ENCODE measurements around the gene SDR42E2. TPM values are rescaled to one million over a fixed set of nuclear protein-coding genes. Genes with fewer than 3 reads are reported as not detected.
"Not testable (repeated sequence)": the region's sequence is repeated elsewhere in the genome, so short reads cannot be mapped to it uniquely, and the experiment has no call there.

The SDR42E2 gene
- 0.10 and 0.20 TPM in 2 replicates for total RNA-seq

DNA sequence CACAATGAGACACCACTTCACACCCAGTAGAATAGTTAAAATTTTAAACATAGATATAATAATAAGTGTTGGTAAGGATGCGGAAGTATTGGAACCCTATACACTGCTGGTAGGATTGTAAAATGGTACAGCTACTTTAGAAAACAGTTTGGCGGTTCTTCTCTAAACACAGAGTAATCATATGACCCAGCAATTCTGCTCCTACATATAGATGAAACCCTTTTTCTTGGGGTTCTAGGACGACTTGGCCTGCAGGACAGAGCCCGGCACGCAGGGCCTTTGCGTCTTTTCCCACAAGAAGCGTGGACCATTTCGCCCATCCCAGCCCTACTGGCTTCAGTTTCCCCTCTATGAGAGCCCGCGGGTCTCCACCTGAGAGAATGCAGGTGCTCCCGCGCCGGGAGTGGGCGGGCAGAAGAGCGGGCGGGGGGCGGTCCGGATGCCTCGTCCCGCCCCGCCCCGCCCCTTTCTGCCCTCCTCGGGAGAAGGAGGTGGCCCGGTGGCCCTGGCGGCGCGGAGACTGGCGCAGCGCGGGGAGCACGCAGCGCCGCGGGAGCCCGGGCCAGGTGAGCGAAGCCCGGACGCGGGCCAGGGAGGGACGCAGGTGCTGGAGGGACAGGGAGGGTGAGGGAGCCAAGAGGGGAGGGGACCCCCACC is at the start of gene SDR42E2:
TSS of gene SDR42E2 (plus strand) at position 508 of the 657 bp plus-strand sequence. CDS start 3,077 bp downstream, outside the sequence.
- intact Hi-C loops (cut with micrococcal nuclease) = no loop called here

DNA sequence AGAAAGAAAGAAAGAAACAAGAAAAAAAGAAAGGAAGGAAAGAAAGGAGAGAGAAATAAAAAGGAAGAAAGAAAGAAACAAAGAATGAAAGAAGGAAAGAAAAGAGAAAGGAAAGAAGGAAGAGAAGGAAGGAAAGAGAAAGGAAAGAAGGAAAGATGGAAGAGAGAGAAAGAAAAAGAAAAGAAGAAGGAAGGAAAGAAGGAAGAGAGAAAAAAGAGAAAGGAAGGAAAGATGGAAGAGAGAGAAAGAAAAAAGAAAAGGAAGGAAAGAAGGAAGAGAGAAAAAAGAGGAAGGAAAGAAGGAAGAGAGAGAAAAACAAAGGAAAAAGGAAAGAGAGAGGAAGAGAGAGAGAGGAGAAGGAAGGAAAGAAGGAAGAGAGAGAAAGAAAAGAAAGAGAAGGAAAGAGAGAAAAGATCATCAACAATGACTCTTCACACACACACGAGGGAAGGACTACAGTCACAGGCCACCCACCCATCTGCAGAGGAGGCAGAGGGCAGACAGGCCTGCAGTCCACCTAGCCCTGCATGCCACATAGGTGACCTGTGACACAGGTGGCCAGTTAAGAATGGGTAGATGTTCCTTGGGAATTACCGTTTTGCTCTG is 46.1 kb upstream of the SDR42E2 start:
- intact Hi-C loops (cut with micrococcal nuclease) = no loop called here

DNA sequence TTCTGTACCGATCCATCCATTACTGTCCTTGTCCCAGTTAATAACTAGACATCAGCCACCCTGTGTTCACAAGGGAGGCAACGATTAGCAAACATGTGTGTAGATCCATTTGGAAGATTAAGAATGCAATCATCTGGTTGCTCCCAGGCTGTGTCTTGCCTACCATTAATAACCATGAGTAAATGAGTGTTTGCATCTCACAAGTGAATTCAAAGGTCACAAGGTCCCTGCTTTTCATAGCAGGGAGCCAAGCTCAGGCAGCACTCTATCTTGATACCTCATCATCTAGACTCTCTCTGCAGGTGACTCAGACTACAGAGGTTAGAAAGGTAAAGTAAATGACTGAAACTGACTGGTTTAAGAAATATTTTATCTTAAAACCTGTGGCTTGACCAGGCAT is 44.7 kb upstream of the SDR42E2 start:
- intact Hi-C loops (cut with micrococcal nuclease) = no loop called here

DNA sequence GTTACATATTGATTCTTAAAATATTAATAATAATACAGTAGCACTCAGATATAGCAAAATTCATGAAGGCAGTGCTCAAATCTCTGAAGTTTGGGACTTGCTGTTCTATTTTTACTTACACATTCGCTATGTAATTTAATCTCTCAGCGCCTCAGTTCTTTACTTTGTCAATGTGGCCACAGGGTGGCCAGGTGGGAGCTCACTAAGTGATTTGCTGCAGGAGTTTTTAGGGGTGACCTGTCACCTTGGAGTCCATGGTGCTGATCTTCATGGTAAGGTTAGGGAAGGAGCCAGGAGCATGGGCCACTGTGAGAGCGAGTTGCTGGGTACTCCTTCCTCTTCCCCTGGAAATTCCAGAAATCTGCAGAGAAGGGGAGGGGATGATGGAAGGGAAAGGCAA is 41.9 kb upstream of the SDR42E2 start:
- intact Hi-C loops (cut with micrococcal nuclease) = no loop called here

DNA sequence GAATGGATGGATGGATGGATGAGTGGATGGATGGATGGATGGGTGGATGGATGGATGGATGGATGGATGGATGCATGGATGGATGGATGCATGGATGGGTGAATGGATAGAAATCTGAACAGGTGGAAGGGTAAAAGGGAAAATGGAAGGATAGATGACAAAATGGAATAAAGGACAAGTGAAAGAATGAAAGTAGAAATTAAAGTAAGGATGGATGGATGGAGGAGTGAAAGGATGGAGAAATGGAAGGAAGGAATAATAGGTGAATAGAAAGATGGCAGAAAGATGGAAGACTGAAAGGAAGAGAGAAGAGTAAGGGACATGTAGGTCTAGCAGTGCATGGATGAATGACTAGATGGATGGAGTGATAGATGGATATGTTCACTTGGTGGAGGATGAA is 40.1 kb upstream of the SDR42E2 start:
- intact Hi-C loops (cut with micrococcal nuclease) = no loop called here

DNA sequence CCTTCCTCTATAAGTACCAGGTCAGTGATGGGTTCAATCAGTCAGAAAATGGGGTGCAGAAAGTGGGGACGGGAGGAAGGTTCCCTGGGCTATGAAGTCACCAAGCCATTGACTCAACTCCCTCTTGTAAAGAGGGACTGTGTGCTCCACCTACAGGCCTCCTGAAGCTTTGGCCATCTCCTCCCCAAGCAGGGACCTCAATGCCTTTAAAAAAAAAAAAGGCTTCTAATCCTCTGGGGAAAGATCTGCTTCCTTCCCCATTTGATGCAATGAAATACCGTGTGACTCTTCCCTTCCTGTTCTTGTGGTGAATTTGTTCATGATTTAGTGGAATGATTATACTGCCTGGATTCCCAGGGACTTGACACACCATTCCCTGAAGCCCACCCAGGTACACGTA is 39.2 kb upstream of the SDR42E2 start:
- intact Hi-C loops (cut with micrococcal nuclease) = no loop called here

DNA sequence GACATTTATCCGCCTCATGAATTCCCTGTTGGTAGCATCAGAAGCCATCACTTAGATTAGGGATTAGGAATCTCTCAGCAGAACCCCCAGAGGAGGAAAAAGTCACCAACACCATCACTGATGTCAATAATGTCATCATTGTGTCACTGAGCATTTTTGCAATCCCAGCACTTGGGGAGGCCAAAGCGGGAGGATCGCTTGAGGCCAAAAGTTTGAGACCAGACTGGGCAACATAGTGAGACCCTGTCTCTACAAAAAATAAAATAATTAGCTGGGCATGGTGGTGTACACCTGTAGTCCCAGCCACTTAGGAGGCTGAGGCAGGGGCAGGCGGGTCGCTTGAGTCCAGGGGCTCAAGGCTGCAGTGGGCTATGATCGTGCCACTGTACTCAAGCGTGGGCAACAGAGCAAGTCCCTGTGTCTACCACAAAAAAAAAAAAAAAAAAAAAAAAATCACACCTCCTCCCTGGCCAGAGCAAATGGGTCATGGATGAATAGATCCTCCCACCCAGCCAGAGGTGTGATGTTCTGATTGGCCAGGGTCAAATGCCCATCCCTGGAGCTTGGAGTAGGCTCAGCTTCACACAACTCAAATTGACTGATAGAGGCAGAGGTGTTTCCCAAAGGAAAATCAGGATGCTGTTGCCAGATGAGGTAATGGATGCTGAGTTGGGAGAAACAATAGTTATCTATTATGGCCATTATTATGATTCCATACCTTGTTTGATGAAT is 38.4 kb upstream of the SDR42E2 start:
- intact Hi-C loops (cut with micrococcal nuclease) = no loop called here

DNA sequence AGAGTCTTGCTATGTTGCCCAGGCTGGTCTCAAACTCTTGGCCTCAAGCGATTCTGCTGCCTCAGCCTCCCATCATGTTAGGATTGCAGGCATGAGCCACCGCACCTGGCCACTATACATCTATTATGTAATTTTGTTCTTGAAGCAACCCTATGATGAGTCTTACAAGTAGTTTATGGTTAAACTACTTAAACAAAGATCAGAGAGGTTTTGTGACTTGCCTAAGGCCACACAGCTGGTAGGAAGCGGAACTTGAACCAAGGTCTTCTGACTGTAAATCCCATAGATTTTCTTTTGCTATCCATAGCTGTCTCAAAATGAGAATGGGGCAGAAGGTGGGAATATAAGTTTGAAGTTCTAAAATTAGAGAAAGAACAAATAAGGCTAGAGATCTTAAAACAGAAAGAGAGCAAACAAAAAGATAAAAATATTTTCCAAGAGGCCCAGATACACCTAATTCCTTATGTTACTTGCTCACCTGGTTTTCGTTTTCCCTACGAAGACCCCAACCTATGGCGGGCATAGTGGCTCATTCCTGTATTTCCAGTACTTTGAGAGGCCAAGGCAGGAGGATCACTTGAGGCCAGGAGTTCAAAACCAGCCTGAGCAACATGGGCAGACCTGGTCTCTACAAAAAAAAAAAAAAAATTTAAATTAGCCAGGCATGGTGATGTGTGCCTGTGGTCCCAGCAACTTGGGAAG is 37.6 kb upstream of the SDR42E2 start:
- intact Hi-C loops (cut with micrococcal nuclease) = no loop called here

DNA sequence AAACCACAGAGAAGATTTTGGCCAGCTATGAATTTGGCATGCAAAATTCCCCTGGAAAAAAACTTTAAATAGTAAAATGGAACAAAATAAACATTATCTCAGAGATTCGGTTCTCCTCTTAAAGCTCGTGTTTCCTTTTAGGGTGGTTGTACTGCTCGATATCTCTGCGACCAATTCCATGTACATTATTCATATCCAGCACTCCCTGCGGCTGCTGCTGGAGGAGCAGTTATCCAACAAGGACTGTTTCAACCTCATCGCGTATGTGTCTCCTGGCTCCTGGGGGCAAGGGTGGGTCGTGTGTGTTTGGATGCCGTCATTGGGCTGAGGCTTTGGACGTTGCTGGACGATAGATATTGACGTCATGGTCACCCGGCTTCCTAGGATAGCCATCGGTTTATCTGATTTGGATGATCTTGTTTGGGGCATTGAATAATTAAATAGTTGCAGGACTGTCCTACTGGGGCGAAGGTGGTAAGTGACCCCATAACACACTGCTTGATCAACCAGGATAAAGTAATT is 36.2 kb upstream of the SDR42E2 start:
- intact Hi-C loops (cut with micrococcal nuclease) = no loop called here

DNA sequence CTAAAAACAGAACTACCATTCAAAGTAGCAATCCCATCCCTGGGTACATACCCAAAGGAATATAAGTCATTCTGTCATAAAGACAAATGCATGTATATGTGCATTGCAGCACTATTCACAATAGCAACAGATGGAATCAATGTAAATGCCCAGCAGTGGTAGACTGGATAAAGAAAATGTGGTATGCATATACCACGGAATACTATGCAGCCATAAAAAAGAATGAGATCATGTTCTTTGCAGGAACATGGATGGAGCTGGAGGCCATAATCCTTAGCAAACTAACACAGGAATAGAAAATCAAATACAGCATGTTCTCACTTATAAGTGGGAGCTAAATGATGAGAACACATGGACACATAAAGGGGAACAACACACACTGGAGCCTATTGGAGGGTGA is 33.8 kb upstream of the SDR42E2 start:
- intact Hi-C loops (cut with micrococcal nuclease) = not testable (repeated sequence)

DNA sequence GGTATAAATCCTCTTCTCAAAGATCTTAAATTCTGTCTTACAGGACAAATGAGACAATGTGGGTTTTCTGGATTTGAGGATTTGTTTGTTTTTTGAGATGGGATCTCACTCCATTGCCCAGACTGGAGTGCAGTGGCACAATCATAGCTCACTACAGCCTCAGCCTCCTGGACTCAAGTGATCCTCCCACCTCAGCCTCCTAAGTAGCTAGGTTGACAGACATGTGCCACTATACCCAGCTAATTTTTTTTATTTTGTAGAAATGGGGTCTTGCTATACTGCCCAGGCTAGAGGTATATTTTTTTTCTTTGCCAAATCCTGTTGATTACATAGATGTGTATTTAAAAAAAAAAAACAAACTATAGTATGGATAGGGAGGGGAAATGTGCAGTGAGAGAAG is 31.8 kb upstream of the SDR42E2 start:
- intact Hi-C loops (cut with micrococcal nuclease) = no loop called here

DNA sequence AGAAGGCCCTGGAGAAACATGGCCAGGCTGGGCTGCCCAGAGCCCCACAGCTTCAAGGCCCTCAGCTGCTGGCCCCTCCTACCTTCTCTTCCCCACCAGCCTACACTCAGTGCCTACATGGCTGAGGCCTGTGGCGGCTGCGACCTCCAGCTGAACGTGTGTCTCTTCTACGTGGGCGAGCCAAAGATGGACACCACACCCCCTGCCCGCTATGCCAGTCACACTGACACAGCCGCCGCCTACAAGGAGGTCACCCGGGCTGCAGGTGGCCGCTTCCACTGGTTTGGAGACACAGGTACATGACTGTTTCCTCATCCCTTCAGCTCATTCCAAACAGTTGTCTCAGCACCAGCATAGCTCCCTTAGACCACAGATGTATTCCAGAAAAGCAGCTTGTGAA is 29.5 kb upstream of the SDR42E2 start:
- intact Hi-C loops (cut with micrococcal nuclease) = no loop called here

DNA sequence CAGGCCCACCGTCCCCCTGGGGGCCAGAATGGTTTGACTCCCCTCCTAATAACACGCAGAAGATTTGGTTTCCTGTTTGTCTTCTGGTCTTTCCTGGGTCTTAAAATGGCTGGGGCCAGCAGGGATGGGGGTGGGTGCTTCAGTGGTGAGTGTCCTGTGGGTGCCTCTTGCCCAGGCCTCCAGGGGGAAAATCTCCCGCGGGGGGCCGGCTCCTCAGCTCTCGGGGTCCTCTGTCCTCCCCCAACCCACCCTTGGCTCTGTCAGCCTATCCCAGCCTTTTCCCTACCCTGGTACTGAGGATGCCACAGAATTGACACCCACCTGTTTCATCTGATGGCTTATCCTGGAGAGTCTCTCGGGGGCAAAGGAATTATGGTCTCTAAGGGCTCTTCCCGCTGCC is 23.8 kb upstream of the SDR42E2 start:
- intact Hi-C loops (cut with micrococcal nuclease) = no loop called here

DNA sequence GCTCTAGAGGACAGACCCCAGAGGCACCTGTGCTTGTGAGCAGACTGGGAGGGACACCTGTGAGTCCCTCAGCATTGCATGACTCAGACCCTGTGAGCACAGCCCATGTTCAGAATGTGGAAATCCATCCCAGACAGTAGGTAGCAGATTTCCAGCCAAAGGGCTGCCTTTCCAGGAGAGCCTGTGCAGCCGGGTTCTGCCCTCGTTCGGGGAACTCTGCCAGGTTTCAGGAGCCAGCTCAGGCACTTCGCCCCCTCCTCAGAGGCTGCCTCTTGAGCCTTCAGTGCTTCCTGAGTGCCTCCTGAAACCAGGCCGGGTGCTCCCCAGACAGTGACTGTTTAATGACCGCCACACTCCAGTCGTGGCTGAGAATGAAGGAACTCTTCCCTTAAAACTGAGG is 23.3 kb upstream of the SDR42E2 start:
- intact Hi-C loops (cut with micrococcal nuclease) = no loop called here

DNA sequence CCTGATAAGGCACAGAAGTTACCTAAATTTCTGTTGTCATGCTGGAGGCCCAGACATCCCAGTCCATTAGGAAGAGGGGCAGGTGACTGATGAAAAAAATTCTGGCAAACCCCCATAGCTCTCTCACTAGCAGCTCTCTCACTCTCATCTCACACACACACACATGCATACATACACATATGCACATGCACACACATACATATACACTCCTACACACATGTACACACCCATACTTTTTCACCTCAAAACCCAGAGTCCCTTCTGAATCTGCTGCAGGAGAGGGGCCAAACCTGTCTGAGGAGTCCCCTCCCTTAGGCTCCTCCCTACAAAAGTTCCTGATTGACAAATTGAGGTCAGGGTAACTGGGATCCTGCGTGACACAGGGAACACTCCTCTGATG is 22.6 kb upstream of the SDR42E2 start:
- intact Hi-C loops (cut with micrococcal nuclease) = no loop called here

DNA sequence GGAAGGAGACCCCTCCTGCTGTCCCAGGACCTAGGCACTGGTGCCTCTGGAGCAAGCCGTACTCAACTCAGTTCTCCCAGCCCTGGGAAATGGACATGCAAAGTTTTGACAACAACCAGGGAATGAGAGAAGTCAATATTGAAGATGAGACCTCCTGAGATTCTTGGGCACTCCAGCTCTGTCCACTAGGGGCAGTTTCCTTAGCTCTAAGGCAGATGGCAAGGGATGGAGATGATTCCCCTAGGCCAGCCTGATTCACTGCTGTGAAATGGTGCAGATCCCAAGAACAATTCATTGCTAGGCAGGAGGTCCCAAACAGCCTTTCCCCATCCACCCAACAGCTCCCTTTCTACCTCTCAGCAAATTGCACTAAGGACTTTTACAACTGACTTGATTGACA is 20.5 kb upstream of the SDR42E2 start:
- intact Hi-C loops (cut with micrococcal nuclease) = no loop called here

DNA sequence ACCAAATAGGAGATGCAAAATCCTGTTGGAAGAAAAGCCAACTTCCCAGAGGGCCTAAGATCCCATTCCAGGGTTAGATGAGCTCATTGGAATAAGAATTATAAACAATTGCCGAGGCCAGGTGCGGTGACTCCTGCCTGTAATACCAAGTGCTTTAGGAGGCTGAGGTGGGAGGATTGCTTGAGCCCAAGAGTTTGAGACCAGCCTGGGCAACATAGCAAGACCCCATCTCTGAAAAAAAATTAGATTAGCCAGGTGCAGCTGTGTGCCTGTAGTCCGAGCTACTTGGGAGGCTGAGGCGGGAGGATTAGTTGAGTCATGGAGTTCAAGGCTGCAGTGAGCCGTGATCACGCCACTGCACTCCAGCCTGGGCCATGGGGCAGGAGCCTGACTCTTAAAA is 17.8 kb upstream of the SDR42E2 start:
- intact Hi-C loops (cut with micrococcal nuclease) = no loop called here

DNA sequence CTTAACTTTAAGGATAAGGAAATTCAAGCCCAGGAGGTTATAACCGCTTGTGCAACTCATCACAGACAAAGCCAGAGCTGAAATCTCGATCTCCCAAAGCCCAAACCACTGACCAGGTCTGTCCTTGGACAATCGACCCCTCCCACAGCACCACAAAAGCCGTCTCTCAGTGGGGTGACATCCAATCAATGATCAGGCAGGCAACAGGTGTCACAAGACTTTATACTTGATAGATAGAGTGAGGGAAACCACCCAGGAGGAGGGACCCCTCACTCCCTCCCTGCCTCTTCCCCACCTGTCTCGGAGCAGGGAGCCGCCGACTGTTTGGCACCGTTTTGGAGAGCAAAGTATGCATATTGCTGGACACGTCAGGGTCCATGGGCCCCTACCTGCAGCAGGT is 14.5 kb upstream of the SDR42E2 start:
- intact Hi-C loops (cut with micrococcal nuclease) = no loop called here

DNA sequence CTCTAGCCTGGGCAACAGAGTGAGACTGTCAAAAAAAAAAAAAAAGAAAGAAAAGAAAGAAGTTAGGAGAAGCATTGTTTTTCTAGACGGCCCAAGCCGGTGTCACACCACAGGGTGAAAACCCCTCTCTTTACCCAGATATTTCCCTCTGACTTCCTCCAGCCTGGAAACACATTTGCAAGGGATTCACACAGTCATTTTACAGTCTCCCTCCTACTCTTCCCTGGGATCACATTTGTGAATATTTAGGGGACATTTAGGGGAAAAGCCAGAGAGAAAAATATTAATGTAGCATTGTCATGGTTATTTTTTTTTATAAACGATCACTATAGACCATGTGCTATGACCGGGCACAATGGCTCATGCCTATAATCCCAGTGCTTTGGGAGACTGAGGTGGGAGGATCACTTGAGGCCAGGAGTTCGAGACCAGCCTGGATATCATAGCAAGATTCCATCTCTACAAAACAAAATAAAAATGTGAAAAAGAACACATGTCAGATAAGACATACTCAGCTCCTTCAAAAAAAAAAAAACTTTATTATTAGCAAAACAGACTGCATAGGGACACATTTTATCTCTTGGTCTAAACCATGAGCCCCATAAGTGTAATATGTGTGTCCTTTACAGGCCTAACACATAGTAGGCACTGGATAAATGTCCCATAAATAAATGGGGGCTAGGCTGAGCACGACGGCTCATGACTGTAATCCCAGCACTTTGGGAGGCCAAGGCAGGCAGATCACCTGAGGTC is 10.9 kb upstream of the SDR42E2 start:
- intact Hi-C loops (cut with micrococcal nuclease) = no loop called here

DNA sequence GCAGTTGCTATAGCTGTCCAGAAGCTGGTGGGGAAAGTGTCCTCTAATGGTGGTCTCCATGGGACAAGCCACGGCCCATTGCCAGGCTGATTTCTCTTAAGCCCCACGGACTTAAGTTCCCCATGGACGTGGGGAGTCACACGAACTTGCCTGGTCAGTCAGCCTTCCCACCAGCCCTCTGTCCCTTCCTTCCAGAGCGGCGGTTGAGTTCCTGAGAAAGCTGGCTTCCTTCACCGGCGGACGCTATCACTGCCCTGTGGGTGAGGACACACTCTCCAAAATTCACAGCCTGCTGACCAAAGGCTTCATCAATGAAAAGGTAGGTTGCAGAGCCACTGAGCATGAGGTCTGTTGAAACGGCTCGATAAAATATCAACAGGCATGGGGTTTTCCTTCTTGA is 10.0 kb upstream of the SDR42E2 start:
- intact Hi-C loops (cut with micrococcal nuclease) = no loop called here

DNA sequence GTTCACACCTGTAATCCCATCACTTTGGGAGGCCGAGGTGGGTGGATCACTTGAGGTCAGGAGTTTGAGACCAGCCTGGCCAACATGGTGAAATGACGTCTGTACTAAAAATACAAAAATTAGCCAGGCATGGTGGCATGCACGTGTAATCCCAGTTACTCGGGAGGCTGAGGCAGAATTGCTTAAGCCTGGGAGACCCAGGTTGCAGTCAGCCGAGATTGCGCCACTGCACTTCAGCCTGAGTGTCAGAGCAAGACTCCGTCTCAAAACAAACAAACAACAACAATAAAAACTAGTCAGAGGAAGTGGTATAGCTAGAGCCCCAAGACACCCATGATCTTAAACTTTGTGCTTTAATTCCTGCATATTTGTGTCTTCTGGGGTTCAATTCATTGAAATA is 9.2 kb upstream of the SDR42E2 start:
- intact Hi-C loops (cut with micrococcal nuclease) = not testable (repeated sequence)

Data from T-helper 1 cell treated with Interleukin-12 subunit alpha and Interleukin-12 subunit beta and Interleukin-4 antibody, amounts not matched to agents 30 ng/mL and 1 ng/mL, for 36 hours (primary cell).